ENCODE measurements around the gene RSU1. TPM values are rescaled to one million over a fixed set of nuclear protein-coding genes. Genes with fewer than 3 reads are reported as not detected.

The RSU1 gene
- total and polyA plus RNA-seq, 2 of the 13 experiments (the other 11 are each of a cell fraction or from before 2014, with no cell fraction given), result 32.3 to 35.1 TPM

DNA sequence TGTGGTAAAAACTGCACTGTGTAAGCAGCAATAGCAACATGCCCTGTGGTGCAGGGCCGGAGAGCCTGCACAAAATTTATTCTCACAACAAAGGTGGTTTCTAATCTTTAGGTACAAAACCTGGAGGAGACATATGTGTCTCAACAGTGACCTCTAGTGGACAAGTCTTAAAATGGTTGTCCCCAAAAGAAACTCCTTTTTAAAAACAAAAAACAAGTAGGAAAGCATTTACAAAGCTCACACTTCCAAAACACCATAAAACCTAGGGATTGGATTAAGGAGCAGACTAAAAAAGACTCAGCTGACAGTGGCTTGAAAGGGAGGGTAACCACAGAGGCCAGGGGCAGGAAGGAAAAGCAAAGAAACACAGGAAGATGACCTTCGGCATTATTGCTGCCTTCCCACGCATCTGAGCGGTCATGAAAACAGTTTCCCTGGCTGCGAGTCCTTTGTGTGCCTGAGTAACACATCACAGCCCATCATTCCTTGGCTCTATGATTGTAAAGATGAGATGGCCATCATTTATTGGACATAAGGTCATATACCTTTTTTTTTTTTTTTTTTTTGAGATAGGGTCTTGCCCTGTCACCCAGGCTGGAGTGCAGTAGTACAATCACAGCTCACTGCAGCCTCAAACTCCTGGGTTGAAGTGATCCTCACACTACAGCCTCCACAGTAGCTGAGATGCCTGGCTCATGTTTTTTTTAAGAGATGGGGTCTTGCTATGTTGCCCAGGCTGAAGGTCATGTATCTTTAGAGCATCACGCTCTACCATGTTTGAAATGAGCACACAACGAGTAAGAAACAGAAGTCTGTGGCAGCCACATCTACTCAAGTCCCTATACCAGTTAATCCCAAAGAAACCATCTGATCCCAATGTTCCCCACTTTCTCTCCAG lies 39.5 kb downstream of the RSU1 start:
- in situ Hi-C loops (cut with HindIII; ENCODE audit: extremely low pct_ligation_motif_present, low pct_unique_long_range_greater_than_20kb) (loop anchor here (25.0 kb wide), 2 partner anchors 665 to 890 kb away; no protein-coding TSS in a partner anchor), intact Hi-C loops (cut with micrococcal nuclease; ENCODE audit: unreplicated experiment) (loop anchor here (1.0 kb wide), 1 partner anchor 898 kb away; no protein-coding TSS in a partner anchor)
- Histone ChIP-seq H4K20me1 (ENCODE audit: insufficient read depth, low read length) (no peaks in the 10 kb centered on the region), H3K4me1 (ENCODE audit: insufficient read depth, low read length) (0 out of 2 replicates have a peak, but pooled peaks cover 6% of the 10 kb centered on the region), H3K9ac (ENCODE audit: insufficient read depth, low read depth, low read length) (no peak overlapping the region), H3K79me2 (ENCODE audit: insufficient read depth, low read length) (no peaks in the 10 kb centered on the region), H3K9me3 (ENCODE audit: low read length) (no peaks in the 10 kb centered on the region), H2AFZ (ENCODE audit: low read length) (no peak overlapping the region), H3K4me2 (ENCODE audit: low read depth, low read length) (no peak overlapping the region), H3K27me3 (ENCODE audit: control insufficient read depth in 1 of 2, insufficient read depth in 2 of 2, low read length in 2 of 2) (no peaks in the 10 kb centered on the region), H3K36me3 (replicated peaks in 1 of 2; ENCODE audit: control insufficient read depth in 1 of 2, insufficient read depth in 2 of 2, low read length in 2 of 2) (no peaks in the 10 kb centered on the region; a peak in 1 of 5 replicates), H3K4me3 (replicated peaks in 1 of 3; ENCODE audit: insufficient read depth in 1 of 3, low read depth in 2 of 3, low read length in 3 of 3) (no peak overlapping the region), H3K27ac (ENCODE audit: extremely low read length, insufficient read depth, low read length) (no peak overlapping the region)
- DNase-seq (ENCODE audit: low spot score) (peak; percentile 50), ATAC-seq (peak; percentile 44; the same call in 2 of the 3 replicates), FAIRE-seq (no peak)
- ChIA-PET POLR2A (no interaction called here), CTCF (ENCODE audit: low intra/inter-chr PET ratio, low total read pairs) (interaction anchor here (1.8 kb wide), 2 partner anchors 875 to 898 kb away, joined by 5 to 9 read pairs; no protein-coding TSS in a partner anchor)
- BruUV-seq (replicated peaks), result no TSS peak
- 69% methylated on average over 7 of the region's 7 CpGs for WGBS (ENCODE audit: low lambda C conversion rate)
- TF ChIP-seq BHLHE40 (IDR thresholded peaks at IDR 0.05; ENCODE audit: low read length) (no peak), MAZ (IDR thresholded peaks at IDR 0.05; ENCODE audit: borderline replicate concordance, low read depth, low read length) (no peak), MAZ (CRISPR knock-in tag; IDR thresholded peaks at IDR 0.05; ENCODE audit: low read depth) (no peak), MBD4 (IDR thresholded peaks at IDR 0.05; ENCODE audit: borderline replicate concordance, low read length) (no peak), ZNF337 (CRISPR knock-in tag; IDR thresholded peaks at IDR 0.05; ENCODE audit: borderline replicate concordance, low read depth) (no peak), ZNF431 (CRISPR knock-in tag; IDR thresholded peaks at IDR 0.05; ENCODE audit: borderline replicate concordance, low read depth) (no peak)
- TF ChIP-seq, protein P1, sequence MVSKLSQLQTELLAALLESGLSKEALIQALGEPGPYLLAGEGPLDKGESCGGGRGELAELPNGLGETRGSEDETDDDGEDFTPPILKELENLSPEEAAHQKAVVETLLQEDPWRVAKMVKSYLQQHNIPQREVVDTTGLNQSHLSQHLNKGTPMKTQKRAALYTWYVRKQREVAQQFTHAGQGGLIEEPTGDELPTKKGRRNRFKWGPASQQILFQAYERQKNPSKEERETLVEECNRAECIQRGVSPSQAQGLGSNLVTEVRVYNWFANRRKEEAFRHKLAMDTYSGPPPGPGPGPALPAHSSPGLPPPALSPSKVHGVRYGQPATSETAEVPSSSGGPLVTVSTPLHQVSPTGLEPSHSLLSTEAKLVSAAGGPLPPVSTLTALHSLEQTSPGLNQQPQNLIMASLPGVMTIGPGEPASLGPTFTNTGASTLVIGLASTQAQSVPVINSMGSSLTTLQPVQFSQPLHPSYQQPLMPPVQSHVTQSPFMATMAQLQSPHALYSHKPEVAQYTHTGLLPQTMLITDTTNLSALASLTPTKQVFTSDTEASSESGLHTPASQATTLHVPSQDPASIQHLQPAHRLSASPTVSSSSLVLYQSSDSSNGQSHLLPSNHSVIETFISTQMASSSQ (IDR thresholded peaks at IDR 0.05; ENCODE audit: low read depth), result no peak
- TF ChIP-seq, protein P1 (CRISPR knock-in tag; IDR thresholded peaks at IDR 0.05; ENCODE audit: borderline replicate concordance), result no peak
- TF ChIP-seq, protein P2, sequence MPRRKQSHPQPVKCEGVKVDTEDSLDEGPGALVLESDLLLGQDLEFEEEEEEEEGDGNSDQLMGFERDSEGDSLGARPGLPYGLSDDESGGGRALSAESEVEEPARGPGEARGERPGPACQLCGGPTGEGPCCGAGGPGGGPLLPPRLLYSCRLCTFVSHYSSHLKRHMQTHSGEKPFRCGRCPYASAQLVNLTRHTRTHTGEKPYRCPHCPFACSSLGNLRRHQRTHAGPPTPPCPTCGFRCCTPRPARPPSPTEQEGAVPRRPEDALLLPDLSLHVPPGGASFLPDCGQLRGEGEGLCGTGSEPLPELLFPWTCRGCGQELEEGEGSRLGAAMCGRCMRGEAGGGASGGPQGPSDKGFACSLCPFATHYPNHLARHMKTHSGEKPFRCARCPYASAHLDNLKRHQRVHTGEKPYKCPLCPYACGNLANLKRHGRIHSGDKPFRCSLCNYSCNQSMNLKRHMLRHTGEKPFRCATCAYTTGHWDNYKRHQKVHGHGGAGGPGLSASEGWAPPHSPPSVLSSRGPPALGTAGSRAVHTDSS (CRISPR knock-in tag; conservative IDR thresholded peaks at IDR 0.05), result no peak
- TF ChIP-seq, protein P3, sequence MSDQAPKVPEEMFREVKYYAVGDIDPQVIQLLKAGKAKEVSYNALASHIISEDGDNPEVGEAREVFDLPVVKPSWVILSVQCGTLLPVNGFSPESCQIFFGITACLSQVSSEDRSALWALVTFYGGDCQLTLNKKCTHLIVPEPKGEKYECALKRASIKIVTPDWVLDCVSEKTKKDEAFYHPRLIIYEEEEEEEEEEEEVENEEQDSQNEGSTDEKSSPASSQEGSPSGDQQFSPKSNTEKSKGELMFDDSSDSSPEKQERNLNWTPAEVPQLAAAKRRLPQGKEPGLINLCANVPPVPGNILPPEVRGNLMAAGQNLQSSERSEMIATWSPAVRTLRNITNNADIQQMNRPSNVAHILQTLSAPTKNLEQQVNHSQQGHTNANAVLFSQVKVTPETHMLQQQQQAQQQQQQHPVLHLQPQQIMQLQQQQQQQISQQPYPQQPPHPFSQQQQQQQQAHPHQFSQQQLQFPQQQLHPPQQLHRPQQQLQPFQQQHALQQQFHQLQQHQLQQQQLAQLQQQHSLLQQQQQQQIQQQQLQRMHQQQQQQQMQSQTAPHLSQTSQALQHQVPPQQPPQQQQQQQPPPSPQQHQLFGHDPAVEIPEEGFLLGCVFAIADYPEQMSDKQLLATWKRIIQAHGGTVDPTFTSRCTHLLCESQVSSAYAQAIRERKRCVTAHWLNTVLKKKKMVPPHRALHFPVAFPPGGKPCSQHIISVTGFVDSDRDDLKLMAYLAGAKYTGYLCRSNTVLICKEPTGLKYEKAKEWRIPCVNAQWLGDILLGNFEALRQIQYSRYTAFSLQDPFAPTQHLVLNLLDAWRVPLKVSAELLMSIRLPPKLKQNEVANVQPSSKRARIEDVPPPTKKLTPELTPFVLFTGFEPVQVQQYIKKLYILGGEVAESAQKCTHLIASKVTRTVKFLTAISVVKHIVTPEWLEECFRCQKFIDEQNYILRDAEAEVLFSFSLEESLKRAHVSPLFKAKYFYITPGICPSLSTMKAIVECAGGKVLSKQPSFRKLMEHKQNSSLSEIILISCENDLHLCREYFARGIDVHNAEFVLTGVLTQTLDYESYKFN (CRISPR knock-in tag; conservative IDR thresholded peaks at IDR 0.05), result no peak
- TF ChIP-seq, protein P4, sequence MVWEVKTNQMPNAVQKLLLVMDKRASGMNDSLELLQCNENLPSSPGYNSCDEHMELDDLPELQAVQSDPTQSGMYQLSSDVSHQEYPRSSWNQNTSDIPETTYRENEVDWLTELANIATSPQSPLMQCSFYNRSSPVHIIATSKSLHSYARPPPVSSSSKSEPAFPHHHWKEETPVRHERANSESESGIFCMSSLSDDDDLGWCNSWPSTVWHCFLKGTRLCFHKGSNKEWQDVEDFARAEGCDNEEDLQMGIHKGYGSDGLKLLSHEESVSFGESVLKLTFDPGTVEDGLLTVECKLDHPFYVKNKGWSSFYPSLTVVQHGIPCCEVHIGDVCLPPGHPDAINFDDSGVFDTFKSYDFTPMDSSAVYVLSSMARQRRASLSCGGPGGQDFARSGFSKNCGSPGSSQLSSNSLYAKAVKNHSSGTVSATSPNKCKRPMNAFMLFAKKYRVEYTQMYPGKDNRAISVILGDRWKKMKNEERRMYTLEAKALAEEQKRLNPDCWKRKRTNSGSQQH (CRISPR knock-in tag; IDR thresholded peaks at IDR 0.05; ENCODE audit: low read depth), result no peak

Measured in HepG2 (cell line).